GM21717 (cell line): Measurements from ENCODE around the gene RAP1A.
"Not testable (repeated sequence)": the region's sequence is repeated elsewhere in the genome, so short reads cannot be mapped to it uniquely, and the experiment has no call there.

Source experiments
- ATAC-seq: cut with Tn5 transposase; IDR thresholded peaks from one replicate; pipeline ENCODE4 v1.9.1; 2021; ENCODE audit warnings: mild to moderate bottlenecking, moderate library complexity; ENCODE audit not compliant: unreplicated experiment

RAP1A gene

GRCh38 chr1:111660204-111661150 lies 40.9 kb downstream of the RAP1A start:
- no peak for ATAC-seq

- ATAC-seq = no peak
Observed at GRCh38 chr1:111664652-111665051, 45.1 kb downstream of the RAP1A start.

- ATAC-seq = no peak
Observed at GRCh38 chr1:111665497-111665896, 45.9 kb downstream of the RAP1A start.

DNA sequence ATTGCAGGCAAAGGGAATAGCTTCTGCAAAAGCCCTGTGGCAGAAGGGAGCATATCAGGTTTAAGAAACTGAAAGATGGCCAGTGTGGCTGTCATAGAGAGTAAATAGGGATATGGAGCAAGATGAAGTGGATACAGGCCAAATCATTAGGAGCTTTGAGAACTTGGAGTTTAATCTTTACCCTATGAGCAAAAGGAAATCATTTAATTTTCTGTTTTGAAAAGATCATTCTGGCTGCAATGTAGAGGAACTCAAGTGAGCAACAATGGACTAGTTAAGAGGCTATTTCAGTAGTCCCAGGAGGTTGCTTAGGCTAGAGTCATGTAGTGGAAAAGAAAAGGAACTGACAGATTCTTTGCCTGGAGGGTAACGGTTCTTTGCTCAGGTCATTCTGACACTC lies 47.2 kb downstream of the RAP1A start:
- no peak for ATAC-seq

GRCh38 chr1:111669268-111669667 lies 49.7 kb downstream of the RAP1A start:
- ATAC-seq = no peak

GRCh38 chr1:111671852-111672251 lies 52.3 kb downstream of the RAP1A start:
- ATAC-seq = no peak

DNA sequence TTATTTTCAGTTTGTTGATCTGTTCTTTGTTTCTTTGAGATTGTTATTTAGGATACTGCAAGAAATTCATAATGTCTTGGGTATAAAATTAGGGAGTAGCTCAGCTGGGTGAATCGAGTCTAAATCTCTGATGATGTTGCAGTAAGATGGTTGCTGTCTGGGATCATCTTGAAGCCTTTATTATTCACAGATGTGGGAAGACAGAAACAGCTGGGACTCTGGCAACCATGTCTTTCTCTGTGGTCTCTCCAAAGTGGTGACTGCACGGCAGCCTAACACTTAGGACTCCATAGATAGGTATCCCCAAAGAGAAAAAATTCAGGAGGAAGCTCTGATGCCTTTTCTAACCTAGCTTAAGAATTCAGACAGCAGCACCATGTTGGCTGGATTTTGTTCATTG lies 52.7 kb downstream of the RAP1A start:
- no peak for ATAC-seq

- ATAC-seq = no peak
Observed at GRCh38 chr1:111677604-111678003, 58.0 kb downstream of the RAP1A start.

GRCh38 chr1:111679541-111679940 lies 60.0 kb downstream of the RAP1A start:
- ATAC-seq = no peak

DNA sequence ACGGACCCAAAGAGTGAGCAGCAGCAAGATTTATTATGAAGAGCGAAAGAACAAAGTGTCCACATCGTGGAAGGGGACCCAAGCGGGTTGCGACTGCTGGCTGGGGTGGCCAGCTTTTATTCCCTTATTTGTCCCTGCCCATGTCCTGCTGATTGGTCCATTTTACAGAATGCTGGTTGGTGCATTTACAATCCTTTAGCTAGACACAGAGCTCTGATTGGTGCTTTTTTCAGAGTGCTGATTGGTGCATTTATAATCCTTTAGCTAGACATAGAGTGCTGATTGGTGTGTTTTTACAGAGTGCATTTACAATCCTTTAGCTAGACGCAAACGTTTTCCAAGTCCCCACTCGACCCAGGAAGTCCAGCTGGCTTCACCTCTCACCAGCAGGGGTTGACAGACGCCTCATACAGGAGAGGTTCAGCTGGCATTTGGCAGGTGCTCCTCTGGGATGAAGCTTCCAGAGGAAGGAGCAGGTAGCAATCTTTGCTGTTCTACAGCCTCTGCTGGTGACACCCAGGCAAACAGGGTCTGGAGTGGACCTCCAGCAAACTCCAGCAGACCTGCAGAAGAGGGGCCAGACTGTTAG lies 60.7 kb downstream of the RAP1A start:
- ATAC-seq = not testable (repeated sequence)

DNA sequence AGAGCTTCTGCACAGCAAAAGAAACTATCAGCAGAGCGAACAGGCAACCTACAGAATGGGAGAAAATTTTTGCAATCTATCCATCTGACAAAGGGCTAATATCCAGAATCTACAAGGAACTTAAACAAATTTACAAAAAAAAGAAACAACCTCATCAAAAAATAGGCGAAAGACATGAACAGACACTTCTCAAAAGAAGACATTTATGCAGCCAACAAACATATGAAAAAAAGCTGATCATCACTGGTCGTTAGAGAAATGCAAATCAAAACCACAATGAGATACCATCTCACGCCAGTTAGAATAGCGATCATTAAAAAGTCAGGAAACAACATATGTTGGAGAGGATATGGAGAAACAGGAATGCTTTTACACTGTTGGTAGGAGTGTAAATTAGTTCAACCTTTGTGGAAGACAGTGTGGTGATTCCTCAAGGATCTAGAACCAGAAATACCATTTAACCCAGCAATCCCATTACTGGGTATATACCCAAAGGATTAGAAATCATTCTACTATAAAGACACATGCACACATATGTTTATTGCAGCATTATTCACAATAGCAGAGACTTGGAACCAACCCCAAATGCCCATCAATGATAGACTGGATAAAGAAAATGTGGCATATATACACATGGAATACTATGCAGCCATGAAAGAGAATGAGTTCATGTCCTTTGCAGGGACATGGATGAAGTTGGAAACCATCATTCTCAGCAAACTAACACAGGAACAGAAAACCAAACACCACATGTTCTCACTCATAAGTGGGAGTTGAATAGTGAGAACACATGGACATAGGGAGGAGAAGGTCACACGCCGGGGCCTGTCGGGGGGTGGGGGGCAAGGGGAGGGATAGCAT lies 65.9 kb downstream of the RAP1A start:
- not testable (repeated sequence) for ATAC-seq

DNA sequence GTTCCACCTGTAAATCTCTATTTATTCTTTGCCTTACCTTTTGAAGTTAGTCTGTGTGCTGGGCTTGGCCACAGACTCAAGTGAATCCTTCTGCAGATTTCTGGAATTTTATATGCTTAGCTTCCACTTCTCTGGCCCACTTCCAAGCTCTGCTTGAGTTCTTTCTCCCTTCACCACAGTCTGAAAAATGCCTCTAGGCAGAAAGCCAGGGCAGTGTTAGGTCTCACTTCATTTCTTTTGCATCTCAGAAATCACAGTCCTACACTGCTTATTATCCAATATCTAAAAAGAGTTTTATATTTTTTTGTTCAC lies 70.7 kb downstream of the RAP1A start:
- no peak for ATAC-seq

- ATAC-seq = no peak
Observed at GRCh38 chr1:111691886-111692285, 72.3 kb downstream of the RAP1A start.

- ATAC-seq = no peak
Observed at GRCh38 chr1:111695801-111696200, 76.2 kb downstream of the RAP1A start.

GRCh38 chr1:111696330-111696729 lies 76.7 kb downstream of the RAP1A start:
- ATAC-seq = no peak

- no peak for ATAC-seq
Observed at GRCh38 chr1:111699268-111699667, 79.7 kb downstream of the RAP1A start.

DNA sequence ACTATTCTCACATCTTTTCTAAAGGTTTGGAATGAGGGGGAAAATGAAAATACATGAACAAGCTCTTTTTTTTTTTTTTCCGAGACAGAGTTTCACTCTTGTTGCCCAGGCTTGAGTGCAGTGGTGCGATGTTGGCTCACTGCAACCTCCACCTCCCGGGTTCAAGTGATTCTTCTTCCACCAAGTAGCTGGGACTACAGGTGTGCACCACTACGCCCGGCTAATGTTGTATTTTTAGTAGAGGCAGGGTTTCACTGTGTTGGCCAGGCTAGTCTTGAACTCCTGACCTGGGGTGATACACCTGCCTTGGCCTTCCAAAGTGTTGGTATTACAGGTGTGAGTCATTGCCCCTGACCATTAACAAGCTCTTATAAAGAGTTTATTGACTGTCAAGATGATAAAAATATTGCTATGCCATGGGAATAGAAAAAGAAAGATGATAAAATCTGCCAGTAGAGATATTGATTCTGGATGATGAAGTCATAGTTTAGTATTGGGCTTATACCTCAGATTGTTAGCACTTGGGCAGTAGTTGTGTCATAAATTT lies 83.0 kb downstream of the RAP1A start:
- no peak for ATAC-seq

DNA sequence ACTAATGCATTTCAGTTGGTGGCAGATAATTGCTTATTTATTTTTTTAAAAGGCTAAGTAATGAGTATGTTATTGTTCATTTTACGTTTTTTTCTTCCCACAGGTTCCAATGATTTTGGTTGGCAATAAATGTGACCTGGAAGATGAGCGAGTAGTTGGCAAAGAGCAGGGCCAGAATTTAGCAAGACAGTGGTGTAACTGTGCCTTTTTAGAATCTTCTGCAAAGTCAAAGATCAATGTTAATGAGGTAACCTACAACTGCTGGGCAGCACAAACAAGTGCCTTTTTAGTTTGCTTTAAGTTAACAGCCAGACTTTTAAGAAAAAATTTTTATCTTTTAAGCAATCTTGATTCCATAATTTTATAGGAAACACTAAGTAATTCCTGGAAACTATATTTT lies 84.7 kb downstream of the RAP1A start:
- ATAC-seq = no peak

DNA sequence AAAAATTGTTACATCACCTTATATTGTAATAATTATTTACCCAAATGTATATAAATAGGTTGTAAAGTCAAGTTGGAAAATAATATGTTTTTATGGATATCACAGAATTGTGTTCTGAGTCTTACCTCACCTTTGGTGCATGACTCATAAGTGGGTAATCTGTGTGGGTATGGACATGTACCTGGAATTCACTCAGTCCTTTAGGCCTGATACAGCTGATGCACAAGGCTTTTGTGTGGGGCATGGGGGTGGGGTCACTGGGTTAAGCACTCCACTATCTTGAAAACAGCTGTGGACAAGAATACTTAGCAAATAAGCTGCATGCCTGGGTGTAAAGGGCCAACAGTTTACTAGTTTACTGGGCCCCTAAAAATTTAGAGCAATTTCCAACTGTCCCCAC lies 85.2 kb downstream of the RAP1A start:
- no peak for ATAC-seq

DNA sequence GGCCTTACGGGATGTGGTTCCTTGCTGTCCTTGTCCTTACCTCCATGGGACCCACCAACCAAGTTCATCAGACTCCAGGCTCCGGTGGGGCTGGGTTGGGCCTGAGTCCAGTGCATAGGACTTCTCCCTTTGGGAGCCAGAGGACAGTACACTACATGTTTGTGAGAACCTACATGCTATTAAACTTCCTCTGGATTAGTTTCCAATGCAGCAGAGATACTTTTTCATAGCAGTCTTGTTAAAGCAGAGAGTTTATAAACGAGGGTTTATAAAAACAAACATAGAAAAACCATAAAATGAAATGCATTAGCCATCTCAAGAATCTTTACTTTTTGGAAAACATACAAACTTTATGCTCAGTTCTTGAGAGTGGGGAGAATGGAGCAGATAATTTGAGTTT lies 86.3 kb downstream of the RAP1A start:
- ATAC-seq = no peak

GRCh38 chr1:111706921-111707320 lies 87.3 kb downstream of the RAP1A start:
- no peak for ATAC-seq
